DOHH2 (cell line): ENCODE data around the gene SH3BP5L.

Experiments used
- CTCF ChIP-seq: fragments of 200-600 bp; sonication (generic); IDR thresholded peaks from one replicate; pipeline ENCODE4 v1.5.1; 2014; ENCODE audit warnings: antibody characterized with exemption, mild to moderate bottlenecking, low read depth, low read length; ENCODE audit not compliant: poor library complexity, severe bottlenecking
- EZH2phosphoT487 ChIP-seq: fragments of 200-600 bp; sonication (generic); IDR thresholded peaks from 2 replicates; pipeline ENCODE4 v1.6.1; 2017; ENCODE audit warnings: borderline replicate concordance, mild to moderate bottlenecking, antibody characterized with exemption, low read length, moderate library complexity, mixed read lengths

DNA sequence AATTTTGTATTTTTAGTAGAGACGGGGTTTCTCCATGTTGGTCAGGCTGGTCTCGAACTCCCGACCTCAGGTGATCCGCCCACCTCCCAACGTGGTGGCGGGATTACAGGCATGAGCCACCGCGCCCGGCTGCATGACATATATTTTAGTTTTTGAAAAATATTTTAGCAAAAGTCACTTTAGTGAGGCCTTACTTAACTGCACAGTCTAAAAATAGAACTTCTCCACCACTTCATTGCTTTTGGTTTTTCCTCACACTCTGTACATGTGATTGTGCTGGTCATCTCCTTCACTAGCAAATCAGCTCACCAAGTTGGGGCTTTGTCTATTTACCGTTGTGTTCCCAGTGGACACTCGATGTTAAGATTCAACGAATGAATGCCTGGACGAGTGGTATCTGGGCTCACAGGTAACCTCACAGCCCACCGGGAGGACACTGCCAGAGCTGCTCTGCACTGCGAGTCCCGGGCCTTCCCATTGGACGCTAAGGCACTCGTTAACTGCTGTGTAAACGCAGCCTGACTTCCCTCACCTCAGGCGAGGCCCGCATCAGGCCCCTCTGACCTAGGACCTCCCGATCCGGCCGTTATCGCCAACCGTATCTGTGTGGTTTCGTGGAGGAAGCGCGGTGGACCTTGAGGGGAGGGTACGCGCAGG, 47.2 kb upstream of the SH3BP5L start:
- TF ChIP-seq CTCF (no peak), EZH2phosphoT487 (no peak)
